Fibroblast of the aortic adventitia (primary cell): Measurements from ENCODE around the gene MOGAT1. TPM values are rescaled to one million over a fixed set of nuclear protein-coding genes. Genes with fewer than 3 reads are reported as not detected.

Source experiments
- DNase-seq: peaks from one replicate; pipeline ENCODE4 v3.0.0-alpha.2; 2010; ENCODE audit warnings: low read depth
- H3K4me3 ChIP-seq: 2 replicates; pipeline ENCODE4 v1.5.1; 2011; ENCODE audit warnings: low read depth, mild to moderate bottlenecking, control low read depth, low read length, moderate library complexity
- total RNA-seq: library from RNA; depleted of rRNA; stranded (reverse); fragments of >200 nt; gene quantifications from 2 replicates; pipeline ENCODE4 v1.2.3, GENCODE V29; 2012; ENCODE audit warnings: low replicate concordance
- TF ChIP-seq, protein P1 (sequence below): IDR thresholded peaks from 2 replicates; pipeline ENCODE4 v1.5.1; 2011; ENCODE audit warnings: mild to moderate bottlenecking, low read length, control low read depth, inconsistent platforms; ENCODE audit not compliant: insufficient read depth

Gene MOGAT1
- total RNA-seq, 1 donor, result not detected

DNA sequence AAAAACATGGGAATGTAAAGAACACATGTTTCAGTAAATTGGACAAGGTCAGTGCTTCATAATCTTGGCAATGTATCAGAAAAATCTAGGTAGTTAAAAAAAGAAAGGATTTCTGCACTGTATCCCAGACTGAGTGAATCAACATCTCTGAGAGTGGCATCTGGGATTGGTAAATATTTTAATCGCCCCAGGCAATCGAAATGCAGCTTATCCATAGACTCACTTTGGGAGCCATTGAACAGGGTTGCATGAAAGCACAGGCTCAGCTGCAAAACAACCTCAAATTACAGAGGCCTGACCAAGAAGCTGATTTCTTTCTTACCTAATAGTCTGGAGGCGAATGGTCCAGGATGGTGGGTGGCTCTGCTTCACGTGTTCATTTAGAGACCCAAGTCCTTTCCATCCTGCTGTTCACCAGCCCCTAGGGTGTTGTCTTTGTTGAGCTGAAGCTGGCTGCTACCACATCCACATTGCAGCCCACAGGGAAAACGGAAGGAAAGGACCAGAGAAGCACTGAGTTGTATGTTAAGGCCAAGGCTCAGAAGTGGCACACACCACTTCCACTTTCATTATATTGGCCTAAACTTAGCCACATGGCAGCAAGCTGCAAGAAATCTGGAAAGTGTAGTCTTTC, 59.0 kb downstream of the MOGAT1 start:
- no peak for DNase-seq
- TF ChIP-seq, protein P1, sequence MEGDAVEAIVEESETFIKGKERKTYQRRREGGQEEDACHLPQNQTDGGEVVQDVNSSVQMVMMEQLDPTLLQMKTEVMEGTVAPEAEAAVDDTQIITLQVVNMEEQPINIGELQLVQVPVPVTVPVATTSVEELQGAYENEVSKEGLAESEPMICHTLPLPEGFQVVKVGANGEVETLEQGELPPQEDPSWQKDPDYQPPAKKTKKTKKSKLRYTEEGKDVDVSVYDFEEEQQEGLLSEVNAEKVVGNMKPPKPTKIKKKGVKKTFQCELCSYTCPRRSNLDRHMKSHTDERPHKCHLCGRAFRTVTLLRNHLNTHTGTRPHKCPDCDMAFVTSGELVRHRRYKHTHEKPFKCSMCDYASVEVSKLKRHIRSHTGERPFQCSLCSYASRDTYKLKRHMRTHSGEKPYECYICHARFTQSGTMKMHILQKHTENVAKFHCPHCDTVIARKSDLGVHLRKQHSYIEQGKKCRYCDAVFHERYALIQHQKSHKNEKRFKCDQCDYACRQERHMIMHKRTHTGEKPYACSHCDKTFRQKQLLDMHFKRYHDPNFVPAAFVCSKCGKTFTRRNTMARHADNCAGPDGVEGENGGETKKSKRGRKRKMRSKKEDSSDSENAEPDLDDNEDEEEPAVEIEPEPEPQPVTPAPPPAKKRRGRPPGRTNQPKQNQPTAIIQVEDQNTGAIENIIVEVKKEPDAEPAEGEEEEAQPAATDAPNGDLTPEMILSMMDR, result no peak
- H3K4me3 ChIP-seq, result no peak overlapping the region

- DNase-seq, result no peak
- no peak overlapping the region for H3K4me3 ChIP-seq
- TF ChIP-seq, protein P1, result no peak
These were observed 59.8 kb downstream of the MOGAT1 start for GRCh38 chr2:222731201-222731621.

DNA sequence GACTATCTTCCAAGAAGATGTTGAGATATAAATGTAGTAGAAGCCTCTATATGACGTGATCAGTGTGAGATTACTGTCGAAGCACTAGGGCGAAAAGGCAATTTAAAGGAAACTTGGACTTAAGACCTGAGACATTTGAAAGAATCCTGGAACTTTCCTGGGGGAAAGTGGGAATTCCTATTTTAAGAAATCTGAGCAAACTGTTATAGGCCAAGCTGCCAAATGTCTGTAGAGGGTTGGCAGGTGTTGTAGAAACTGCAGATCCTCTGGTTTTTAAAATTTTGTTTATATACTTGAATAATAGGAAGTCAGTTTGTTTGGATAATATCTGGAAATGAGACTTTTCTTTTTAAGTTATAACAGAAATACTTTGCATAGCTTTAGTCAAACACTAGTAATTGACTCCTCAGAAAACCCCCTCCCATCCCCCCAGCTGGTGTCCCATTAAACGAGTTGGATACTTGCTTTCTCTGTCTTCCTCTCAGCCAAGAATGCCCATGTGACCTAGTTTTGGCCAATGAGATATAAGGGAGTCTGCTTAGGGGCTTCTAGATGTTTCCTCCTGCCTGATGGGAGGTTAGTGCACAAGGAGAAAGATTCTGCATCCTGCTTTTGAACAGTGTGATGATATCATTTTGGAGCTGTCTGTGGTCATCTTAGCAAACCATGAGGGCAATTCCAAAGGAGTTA, 61.2 kb downstream of the MOGAT1 start:
- peak; percentile 59 for DNase-seq
- H3K4me3 ChIP-seq, result no peak overlapping the region
- TF ChIP-seq, protein P1, result no peak

DNA sequence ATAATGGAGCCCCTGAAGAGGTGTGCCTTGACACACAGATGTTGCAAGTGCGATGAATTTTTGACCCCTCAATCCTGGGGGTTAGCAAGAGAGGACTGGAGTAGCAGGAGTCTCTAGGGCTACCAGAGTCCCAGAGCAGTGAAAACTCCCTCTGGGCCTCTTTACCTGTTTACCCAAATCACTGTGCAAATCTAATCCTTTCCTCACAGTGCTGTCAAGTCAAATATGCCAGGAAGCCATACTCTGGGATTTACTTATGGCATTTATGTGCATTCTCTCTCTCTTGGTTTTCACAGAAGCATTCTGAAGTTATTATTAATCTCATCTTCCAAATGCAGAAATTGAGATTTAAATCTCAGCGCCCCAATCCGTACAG, 62.0 kb downstream of the MOGAT1 start:
- TF ChIP-seq, protein P1, result no peak
- no peak for DNase-seq
- no peak overlapping the region for H3K4me3 ChIP-seq

- DNase-seq, result peak; percentile 39
- H3K4me3 ChIP-seq, result no peak overlapping the region
- TF ChIP-seq, protein P1, result no peak
These were observed 62.6 kb downstream of the MOGAT1 start for GRCh38 chr2:222733846-222734702.

DNA sequence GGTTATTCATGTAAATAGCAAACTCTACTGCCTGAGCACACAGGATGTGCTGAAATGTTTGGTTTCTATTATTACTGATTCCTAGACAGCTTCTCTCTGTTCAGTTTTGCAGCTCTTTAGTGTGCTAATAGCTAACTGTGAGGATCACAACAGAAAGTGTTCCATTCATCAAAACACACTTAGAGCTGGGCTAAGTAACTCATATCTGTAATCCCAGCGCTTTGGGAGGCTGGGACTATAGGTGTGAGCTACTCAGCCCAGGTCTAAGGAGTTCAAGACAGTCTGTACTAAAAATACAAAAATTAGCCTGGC, 63.2 kb downstream of the MOGAT1 start:
- no peak for DNase-seq
- TF ChIP-seq, protein P1, result no peak
- no peak overlapping the region for H3K4me3 ChIP-seq
